ENCODE measurements around the gene MMP13. TPM values are rescaled to one million over a fixed set of nuclear protein-coding genes. Genes with fewer than 3 reads are reported as not detected.
"Not testable (repeated sequence)": the region's sequence is repeated elsewhere in the genome, so short reads cannot be mapped to it uniquely, and the experiment has no call there.

MMP13 gene
- total and polyA plus RNA-seq, 2 experiments from 2014 or later = 0.57 TPM; not detected in 1

DNA sequence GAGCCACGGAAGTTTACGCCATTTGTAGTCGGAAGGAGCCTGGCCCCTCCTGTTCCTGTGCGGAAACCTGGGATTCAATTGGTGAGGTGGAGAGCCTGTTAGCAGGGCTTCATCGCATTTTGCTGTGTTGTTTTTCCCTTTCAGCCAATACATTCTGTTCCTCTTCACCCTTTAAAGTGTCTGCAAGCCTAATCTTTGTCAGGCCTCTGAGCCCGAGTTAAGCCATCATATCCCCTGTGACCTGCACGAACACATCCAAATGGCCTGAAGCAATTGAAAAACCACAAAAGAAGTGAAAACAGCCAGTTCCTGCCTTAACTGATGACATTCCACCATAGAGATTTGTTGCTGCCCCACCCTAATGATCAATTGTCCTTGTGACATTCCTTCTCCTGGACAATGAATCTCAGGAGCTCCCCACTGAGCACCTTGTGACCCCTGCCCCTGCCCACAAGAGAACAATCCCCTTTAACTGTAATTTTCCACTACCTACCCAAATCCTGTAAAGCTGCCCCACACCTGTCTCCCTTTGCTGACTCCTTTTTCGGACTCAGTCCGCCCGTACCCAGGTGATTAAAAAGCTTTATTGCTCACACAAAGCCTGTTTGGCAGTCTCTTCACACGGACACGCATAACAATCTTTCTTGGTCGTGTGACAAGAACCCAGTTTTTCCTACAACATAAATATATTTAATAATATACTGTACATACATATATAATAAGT is 43.6 kb downstream of the MMP13 start:
- Histone ChIP-seq H3K9me3 (ENCODE audit: low read depth) (no peaks in the 10 kb centered on the region), H3K36me3 (replicated peaks; ENCODE audit: insufficient read depth, low read depth) (no peaks in the 10 kb centered on the region), H3K4me2 (no peak overlapping the region), H4K20me1 (ENCODE audit: insufficient read depth, poor library complexity, severe bottlenecking) (no peaks in the 10 kb centered on the region), H3K4me1 (ENCODE audit: insufficient read depth) (no peaks in the 10 kb centered on the region), H3K79me2 (no peaks in the 10 kb centered on the region), H3K9me2 (replicated peaks; ENCODE audit: insufficient read depth) (no peaks in the 10 kb centered on the region), H2AFZ (no peak overlapping the region), H3K4me3 (no peak overlapping the region), H3K27me3 (no peaks in the 10 kb centered on the region), H3K27ac (no peak overlapping the region)
- TF ChIP-seq EZH2 (IDR thresholded peaks at IDR 0.05; ENCODE audit: borderline replicate concordance) = no peak
- no peak for TF ChIP-seq EZH2phosphoT487 (IDR thresholded peaks at IDR 0.05; ENCODE audit: low read depth, severe bottlenecking, unreplicated experiment)
- TF ChIP-seq, protein P1, sequence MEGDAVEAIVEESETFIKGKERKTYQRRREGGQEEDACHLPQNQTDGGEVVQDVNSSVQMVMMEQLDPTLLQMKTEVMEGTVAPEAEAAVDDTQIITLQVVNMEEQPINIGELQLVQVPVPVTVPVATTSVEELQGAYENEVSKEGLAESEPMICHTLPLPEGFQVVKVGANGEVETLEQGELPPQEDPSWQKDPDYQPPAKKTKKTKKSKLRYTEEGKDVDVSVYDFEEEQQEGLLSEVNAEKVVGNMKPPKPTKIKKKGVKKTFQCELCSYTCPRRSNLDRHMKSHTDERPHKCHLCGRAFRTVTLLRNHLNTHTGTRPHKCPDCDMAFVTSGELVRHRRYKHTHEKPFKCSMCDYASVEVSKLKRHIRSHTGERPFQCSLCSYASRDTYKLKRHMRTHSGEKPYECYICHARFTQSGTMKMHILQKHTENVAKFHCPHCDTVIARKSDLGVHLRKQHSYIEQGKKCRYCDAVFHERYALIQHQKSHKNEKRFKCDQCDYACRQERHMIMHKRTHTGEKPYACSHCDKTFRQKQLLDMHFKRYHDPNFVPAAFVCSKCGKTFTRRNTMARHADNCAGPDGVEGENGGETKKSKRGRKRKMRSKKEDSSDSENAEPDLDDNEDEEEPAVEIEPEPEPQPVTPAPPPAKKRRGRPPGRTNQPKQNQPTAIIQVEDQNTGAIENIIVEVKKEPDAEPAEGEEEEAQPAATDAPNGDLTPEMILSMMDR (IDR thresholded peaks at IDR 0.05; ENCODE audit: poor library complexity) = no peak
- DNase-seq (ENCODE audit: low spot score) = no peak
- WGBS (ENCODE audit: low lambda C conversion rate, missing lambda C conversion rate) = 79% methylated on average over 13 of the region's 13 CpGs

DNA sequence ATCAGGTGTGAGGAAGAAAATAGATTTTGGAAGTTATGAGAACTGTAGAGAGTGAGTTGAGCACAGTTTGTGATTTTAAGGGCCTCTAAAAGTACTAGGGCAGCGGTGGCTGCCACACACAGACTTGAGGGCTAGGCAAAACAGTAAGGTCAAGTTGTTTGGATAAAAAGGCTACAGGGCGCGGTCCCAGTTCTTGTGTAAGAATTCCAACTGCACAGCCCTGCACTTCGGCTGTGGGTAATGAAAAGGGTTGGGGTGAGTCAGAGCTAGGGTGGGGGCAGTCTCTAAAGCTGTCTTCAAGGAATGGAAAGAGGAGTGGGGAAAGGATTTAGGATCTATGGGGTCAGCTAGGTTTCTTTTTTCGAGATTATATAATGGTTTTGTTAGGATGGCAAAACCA is 49.7 kb downstream of the MMP13 start:
- not testable (repeated sequence) for H3K27me3 ChIP-seq; H3K9me2 ChIP-seq (replicated peaks; ENCODE audit: insufficient read depth); H3K4me1 ChIP-seq (ENCODE audit: insufficient read depth); H3K4me2 ChIP-seq; H3K9me3 ChIP-seq (ENCODE audit: low read depth); H3K27ac ChIP-seq; H3K79me2 ChIP-seq; DNase-seq (ENCODE audit: low spot score); H3K4me3 ChIP-seq; H2AFZ ChIP-seq; H3K36me3 ChIP-seq (replicated peaks; ENCODE audit: insufficient read depth, low read depth); H4K20me1 ChIP-seq (ENCODE audit: insufficient read depth, poor library complexity, severe bottlenecking)
- 70% methylated on average over 5 of the region's 5 CpGs for WGBS (ENCODE audit: low lambda C conversion rate, missing lambda C conversion rate)

DNA sequence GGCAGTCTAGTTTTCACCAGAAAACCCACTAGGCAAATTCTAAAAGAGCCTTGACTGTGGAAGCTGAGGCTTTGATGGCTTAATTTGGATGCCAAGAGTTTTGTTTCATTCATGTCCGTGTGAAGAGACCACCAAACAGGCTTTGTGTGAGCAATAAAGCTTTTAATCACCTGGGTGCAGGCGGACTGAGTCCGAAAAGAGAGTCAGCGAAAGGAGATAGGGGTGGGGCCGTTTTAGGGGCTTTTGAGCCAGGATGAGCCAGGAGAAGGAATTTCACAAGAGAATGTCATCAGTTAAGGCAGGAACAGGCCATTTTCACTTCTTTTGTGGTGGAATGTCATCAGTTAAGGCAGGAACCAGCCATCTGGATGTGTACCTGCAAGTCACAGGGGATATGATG is 51.6 kb downstream of the MMP13 start:
- H3K4me3 ChIP-seq; DNase-seq (ENCODE audit: low spot score): not testable (repeated sequence)
- WGBS (ENCODE audit: low lambda C conversion rate, missing lambda C conversion rate) = 76% methylated on average over 5 of the region's 5 CpGs

DNA sequence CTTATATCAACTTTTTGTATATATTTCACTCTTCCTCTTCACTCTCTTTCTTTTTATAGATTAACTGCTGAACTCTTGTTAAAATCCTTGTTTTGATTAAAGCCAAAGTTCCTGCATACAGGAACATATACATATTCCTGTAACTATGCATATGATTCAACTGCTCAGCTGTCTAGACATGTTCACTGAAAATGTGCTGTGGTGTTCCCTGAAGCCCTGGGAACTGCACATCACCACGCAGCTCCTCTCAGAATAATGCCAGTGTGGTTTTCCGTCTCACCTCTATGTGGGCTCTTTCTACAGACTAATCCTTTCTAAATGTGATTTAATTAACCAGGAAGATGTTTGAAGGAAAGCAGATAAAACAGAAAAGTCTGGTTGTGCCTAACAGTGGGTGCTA is 55.2 kb downstream of the MMP13 start:
- H3K4me3 ChIP-seq = no peak overlapping the region
- 90% methylated on average over 2 of the region's 2 CpGs for WGBS (ENCODE audit: low lambda C conversion rate, missing lambda C conversion rate)
- no peaks in the 10 kb centered on the region for H4K20me1 ChIP-seq (ENCODE audit: insufficient read depth, poor library complexity, severe bottlenecking)
- no peak overlapping the region for H3K27ac ChIP-seq
- no peak for DNase-seq (ENCODE audit: low spot score)
- no peak overlapping the region for H2AFZ ChIP-seq
- H3K79me2 ChIP-seq = no peaks in the 10 kb centered on the region
- no peaks in the 10 kb centered on the region for H3K9me2 ChIP-seq (replicated peaks; ENCODE audit: insufficient read depth)
- no peaks in the 10 kb centered on the region for H3K27me3 ChIP-seq
- no peaks in the 10 kb centered on the region for H3K9me3 ChIP-seq (ENCODE audit: low read depth)
- TF ChIP-seq EZH2 (IDR thresholded peaks at IDR 0.05; ENCODE audit: borderline replicate concordance) (no peak), EZH2phosphoT487 (IDR thresholded peaks at IDR 0.05; ENCODE audit: low read depth, severe bottlenecking, unreplicated experiment) (no peak)
- TF ChIP-seq, protein P1 (IDR thresholded peaks at IDR 0.05; ENCODE audit: poor library complexity) = no peak
- no peaks in the 10 kb centered on the region for H3K36me3 ChIP-seq (replicated peaks; ENCODE audit: insufficient read depth, low read depth)
- no peaks in the 10 kb centered on the region for H3K4me1 ChIP-seq (ENCODE audit: insufficient read depth)
- no peak overlapping the region for H3K4me2 ChIP-seq

More for the DNA sequence above, 51.6 kb downstream of the MMP13 start:
- not testable (repeated sequence) for H3K4me1 ChIP-seq (ENCODE audit: insufficient read depth); H4K20me1 ChIP-seq (ENCODE audit: insufficient read depth, poor library complexity, severe bottlenecking); H3K9me3 ChIP-seq (ENCODE audit: low read depth); H2AFZ ChIP-seq; H3K79me2 ChIP-seq; H3K27me3 ChIP-seq; H3K36me3 ChIP-seq (replicated peaks; ENCODE audit: insufficient read depth, low read depth); H3K4me2 ChIP-seq; H3K27ac ChIP-seq; H3K9me2 ChIP-seq (replicated peaks; ENCODE audit: insufficient read depth)

Small RNA genes lying within 50 kb of the gene (small RNA-seq; reads per million reads assigned to genes)
- gene RNU7-159P = not detected

Other genes with a start within 250 kb of the MMP13 start
- not detected in 2 replicates for gene MMP27, start 250.0 kb downstream of the MMP13 start, total RNA-seq
- not detected in 2 replicates for gene MMP27, start 250.0 kb downstream of the MMP13 start, polyA plus RNA-seq
- 0.37 TPM in 1 of 2 replicates, not detected in the other for gene MMP8, start 230.8 kb downstream of the MMP13 start, total RNA-seq
- not detected in 2 replicates for gene MMP8, start 230.8 kb downstream of the MMP13 start, polyA plus RNA-seq
- gene MMP10, start 175.1 kb downstream of the MMP13 start, total RNA-seq = 1.2 and 2.3 TPM in 2 replicates
- gene MMP10, start 175.1 kb downstream of the MMP13 start, polyA plus RNA-seq = 1.5 TPM in 2 replicates
- gene MMP1, start 157.6 kb downstream of the MMP13 start, total RNA-seq = 24.6 and 30.2 TPM in 2 replicates
- gene MMP1, start 157.6 kb downstream of the MMP13 start, polyA plus RNA-seq = 8.4 and 10.1 TPM in 2 replicates
- 0.97 and 2.8 TPM in 2 replicates for gene MMP3, start 112.1 kb downstream of the MMP13 start, total RNA-seq
- gene MMP3, start 112.1 kb downstream of the MMP13 start, polyA plus RNA-seq = 0.61 and 0.93 TPM in 2 replicates
- gene MMP12, start 80.8 kb downstream of the MMP13 start, total RNA-seq = 0.57 and 0.96 TPM in 2 replicates
- 0.16 and 0.60 TPM in 2 replicates for gene MMP12, start 80.8 kb downstream of the MMP13 start, polyA plus RNA-seq
- 75.5 and 78.4 TPM in 2 replicates for gene DCUN1D5, start 136.4 kb upstream of the MMP13 start, total RNA-seq
- gene DCUN1D5, start 136.4 kb upstream of the MMP13 start, polyA plus RNA-seq = 54.5 and 56.4 TPM in 2 replicates
- 16.2 and 16.9 TPM in 2 replicates for gene DYNC2H1, start 153.7 kb upstream of the MMP13 start, total RNA-seq
- 4.4 and 5.6 TPM in 2 replicates for gene DYNC2H1, start 153.7 kb upstream of the MMP13 start, polyA plus RNA-seq

Measured in hepatocyte (in vitro differentiated cells).